ENCODE measurements around the gene KAT2A.
"Not testable (repeated sequence)": the region's sequence is repeated elsewhere in the genome, so short reads cannot be mapped to it uniquely, and the experiment has no call there.

The KAT2A gene

DNA sequence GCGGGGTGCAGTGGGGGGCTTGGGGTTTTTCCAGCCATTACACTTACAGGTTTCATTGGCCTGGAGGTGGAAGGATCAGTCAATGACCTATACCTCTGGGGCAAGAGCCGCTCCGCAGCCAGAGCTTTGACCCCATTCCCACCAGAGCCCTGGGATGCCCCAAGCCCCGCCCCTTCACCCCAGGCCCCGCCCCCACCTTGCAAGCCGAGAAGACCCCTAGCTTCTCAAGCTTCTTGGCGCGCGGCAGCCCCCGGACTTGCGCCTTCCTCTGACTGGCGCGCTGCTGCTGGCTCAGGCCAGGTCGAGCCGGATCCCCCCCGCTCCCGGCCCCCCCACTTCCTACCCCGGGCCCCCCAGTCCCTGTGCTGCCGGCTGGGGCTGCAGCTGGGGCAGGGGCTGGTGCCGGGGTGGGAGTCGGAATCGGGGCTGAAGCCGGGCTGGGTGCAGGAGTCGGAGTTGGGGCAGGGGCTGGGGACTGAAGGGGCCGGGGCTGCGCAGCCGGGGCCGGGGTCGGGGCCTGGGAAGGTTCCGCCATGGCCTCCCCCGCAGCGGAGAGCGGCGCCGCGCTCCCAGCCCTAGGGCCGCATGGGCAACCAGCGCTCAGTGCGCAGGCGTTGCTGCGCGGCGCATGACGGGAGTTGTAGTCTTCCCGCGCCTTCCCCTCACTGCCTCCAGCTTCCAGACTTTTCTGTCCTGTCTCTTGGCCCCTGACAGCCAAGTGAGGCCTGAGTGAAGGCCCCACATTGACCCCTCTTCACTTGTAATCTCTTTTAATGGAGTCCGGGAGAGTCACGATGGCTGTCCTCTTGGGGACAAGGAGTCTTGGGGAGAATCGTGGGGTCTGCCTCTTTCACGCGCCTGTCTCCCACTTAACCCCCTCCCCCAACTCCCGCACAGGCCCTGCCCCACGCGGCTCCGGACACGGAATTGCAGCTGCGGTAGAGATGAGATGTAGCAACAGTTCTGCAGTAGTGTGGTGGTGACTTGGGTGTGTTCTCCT lies at the start of gene KAT2A:
Gene KAT2A (minus strand): TSS at position 598 of the 1,000 bp plus-strand sequence. CDS start 63 bp downstream, at position 535.
- DNase-seq (ENCODE audit: low read depth) = peak; percentile 66

DNA sequence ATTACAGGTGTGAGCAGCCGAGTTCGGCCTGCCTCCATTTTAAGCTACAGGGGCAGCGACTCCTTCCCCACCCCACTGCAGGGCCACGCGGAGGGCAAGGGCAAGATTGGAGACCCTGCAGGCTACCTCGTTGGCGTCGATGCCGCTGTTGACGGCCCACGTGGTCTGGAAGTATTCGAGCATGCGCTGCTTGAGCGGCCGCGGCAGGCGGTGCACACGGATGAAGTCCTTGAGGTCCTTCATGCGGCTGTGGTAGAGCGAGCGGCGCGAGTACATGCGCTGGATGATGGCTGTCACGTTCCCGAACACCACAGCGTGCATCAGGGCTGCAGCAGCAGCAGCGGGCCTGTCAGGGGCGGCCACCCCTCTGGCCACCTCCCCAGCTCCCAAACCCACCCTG lies 48.2 kb upstream of the KAT2A start:
- DNase-seq (ENCODE audit: low read depth) = no peak

DNA sequence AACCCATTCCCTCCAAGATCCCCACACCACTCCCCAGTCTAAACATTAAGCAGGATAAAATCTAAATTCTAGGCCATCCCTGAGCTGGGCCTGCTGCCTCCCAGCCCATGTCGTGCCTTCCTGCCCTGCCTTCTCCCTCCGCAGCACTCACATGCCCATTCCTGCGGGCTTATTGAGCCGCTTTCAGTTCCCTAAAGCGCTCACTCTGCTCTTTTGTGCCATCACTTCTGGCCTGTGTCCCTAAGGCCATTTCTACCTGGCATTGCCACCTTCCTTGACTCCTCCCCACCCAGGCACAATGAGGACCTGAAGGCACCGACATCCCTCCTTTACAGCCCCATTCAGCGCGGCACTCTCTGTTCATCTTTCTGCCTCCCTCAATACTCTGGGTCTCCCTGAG lies 46.6 kb upstream of the KAT2A start:
- DNase-seq (ENCODE audit: low read depth) = no peak

DNA sequence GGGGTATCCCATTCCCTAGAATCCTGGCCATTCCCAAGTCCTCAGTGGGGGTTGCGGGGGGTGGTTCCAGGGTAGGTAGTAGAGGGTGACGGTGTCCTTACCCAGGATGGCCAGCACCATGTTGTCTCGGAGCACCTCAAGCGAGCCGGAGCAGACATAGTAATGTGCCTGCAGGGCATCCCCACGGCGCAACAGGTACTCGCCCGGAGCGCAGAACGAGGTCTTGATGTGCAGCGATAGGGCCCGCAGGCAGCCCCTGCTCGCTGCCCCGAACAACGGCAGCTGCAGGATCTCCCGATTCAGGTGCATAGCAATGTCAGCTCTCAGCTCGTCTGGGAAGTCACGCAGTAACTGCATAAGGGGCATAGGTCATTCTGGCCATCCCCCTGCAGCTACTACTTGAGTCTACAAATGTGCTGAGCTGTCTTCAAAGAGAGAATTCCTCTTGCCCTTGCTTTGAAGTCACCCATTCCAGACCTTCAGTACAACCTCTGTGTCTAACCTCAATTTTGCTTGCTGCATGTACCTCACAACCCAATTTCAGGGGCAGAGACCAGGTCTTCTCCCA lies 45.1 kb upstream of the KAT2A start:
- no peak for DNase-seq (ENCODE audit: low read depth)

DNA sequence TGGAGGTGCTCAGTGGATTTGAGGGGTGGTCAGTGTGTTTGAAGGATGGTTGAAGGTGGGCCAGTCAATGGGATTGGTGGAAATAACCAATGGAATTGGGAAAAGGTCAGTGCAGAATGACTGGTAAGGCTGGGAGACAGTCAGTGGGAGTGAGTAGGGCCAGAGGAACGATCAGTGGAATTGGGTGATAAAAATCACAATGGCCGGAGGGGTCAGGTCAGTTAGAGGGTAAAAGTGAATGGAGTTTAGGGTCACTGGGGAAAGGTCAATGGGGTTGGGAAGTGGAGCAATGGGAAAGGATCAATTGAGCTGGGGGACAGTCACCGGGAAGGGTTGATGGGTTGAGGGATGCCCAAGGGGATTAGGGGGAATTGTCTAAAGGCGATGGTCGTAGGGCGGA lies 44.6 kb upstream of the KAT2A start:
- no peak for DNase-seq (ENCODE audit: low read depth)

DNA sequence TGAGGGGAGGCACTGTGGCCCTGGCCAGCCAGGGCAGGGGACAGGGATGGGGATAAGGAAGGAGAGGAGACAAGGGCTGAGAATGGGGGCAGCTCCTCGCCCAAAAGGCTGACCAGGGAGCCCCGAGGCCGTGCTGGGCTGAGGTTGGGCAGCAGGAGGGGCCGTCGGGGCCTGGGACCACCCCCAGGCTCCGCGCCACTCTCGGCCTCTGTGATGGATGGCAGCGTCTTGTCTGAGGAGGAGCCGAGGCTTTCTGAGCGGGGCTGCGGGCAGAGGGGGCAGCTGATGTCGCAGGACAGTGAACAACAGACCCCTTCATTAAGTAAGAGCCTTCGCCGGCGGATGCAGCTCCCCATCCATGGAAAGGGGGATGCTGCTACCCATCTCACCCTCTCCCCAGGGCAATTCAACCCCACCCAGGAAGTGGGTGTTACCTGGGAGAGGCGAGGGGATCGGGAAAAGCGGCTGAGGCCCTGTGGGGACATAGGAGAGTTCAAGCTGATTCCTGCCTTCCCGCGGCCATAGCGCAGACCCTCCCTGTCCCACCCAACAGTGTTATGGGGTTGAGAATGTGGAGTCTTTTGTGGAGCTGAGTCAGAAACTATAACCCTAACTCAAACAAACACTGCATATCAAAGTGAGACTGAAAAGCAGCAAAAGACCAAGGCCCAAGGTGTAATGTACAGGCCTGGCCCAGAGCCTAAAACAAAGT lies 42.7 kb upstream of the KAT2A start:
- DNase-seq (ENCODE audit: low read depth) = no peak

DNA sequence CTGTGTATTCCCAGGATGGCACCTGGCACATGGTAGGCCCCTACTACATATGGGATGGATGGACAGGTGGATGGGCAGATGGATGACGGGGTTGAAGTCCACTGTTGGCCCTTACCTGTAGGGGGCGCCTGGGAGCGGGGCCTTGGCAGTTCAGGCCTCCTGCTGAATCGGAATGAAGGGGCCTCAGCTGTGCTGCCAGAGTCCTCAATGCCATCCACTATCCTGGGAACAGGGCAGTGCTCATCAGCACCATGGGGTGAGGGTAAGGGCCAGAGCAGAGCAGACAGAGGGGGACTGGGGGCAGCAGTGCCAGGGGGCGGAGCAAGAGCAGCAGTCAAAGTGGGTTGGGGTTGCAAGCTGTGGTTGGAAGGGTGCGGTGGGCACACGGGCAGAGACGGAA lies 41.9 kb upstream of the KAT2A start:
- no peak for DNase-seq (ENCODE audit: low read depth)

DNA sequence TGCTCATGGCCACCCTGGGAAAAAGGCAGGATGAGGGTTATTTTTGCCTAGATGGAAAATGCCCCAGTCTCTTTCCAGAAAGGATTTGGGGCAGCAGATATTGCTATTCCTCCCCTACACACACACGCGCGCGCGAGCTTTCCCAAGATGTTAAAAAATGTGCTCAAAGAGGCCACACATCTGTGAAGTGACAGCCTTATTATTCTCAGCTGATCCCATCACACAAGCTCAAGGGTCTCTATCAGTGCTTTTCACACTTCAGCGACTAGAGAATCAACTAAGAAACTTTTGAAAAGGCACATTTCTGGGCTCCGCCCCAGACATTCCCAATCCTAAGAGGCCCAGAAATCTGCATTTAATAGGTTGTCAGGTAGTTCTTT lies 39.4 kb upstream of the KAT2A start:
- no peak for DNase-seq (ENCODE audit: low read depth)

DNA sequence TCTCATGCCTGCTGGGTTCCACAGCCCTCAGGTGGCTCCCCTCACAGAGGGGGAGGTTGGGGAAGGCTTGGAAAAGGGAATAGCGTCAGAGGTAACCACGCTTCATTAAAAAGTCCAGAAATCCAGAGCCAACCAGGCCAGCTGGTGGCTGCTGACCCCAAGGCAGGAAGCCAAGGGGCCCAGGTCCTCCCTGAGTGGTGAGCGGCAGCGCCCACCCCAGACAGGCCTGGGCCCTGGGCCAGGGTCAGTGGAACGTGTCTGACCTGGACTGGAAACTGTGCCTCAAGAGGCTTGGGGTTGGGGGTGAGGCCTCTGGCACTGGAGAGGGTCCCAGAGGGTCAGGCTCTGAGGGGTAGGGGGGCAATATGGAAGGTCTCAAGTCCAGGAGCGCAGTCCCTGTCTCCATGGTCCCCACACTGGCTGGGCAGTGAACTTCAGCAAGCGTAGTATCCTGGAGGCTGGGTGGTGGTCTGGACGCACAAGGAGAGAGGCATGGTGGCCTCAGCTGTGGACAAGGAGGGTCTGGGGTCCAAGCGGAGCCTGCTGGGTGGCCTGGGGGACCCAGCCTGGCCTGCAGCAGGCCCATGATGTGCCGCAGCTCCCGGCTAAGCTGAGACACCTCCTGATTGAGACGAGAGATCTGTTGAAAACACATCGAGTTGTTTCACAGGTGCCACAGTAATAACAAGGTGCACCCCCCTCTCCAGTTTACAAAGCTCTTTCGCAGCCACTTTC lies 38.8 kb upstream of the KAT2A start:
- no peak for DNase-seq (ENCODE audit: low read depth)

DNA sequence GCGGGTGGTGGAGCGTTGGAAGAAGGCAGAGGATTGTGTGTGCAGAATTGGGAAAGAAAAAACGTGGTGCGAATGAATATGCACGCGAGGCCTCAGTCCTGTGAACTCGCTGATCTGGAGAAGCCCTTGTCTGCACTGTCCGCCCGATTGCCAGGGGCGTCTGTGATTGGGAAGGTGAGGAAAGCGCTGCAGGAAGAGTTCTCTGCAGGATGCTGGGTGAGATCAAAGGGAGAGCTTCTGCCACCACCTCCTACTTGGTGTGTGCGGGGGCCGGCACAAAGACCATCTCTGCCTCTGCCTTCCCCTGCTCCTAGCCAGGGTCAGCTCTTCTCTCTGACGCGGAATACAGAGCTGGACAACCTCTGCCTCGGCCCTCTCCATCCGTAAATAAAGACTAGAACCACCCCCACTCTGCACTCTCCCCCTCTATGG lies 34.5 kb upstream of the KAT2A start:
- DNase-seq (ENCODE audit: low read depth) = no peak

DNA sequence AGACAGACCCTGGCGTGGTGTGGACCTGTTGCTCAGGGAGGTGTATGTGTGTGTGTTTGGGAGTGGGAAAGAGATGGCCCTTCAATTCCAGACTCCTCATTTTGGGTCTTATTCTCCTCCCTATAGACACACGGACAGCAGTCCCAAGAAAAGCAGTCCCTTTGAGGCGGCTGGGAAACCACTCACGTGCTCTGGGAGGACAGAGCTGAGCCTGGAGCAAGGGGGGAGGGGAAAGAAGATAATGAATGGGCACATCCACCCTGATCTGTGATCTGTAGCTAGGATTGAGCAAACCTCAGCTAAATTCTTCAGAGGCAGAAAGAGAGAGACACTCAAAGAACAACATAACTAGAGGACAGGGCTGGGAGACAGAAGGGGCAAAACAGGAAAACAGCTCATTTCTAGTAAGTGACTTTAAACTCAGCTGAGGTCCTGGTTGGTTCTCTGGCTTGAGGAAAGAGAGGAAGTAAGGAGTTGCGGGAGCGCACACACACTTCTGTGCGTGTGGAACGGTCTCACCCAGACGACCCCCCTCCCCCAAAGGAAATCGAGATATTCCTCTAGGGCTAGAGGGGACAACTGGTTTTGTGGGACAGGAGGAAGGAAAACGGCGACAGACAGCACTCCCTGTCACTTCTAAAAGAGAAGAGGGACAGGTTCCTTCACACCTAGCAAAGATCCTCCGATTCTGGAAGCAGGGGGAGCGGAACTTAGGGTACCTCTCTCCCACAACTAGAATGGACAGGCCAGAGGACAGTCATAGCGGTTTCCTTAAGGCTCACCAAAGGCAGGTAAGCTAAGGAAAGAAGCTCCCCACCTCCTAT lies 33.0 kb upstream of the KAT2A start:
- DNase-seq (ENCODE audit: low read depth) = no peak

DNA sequence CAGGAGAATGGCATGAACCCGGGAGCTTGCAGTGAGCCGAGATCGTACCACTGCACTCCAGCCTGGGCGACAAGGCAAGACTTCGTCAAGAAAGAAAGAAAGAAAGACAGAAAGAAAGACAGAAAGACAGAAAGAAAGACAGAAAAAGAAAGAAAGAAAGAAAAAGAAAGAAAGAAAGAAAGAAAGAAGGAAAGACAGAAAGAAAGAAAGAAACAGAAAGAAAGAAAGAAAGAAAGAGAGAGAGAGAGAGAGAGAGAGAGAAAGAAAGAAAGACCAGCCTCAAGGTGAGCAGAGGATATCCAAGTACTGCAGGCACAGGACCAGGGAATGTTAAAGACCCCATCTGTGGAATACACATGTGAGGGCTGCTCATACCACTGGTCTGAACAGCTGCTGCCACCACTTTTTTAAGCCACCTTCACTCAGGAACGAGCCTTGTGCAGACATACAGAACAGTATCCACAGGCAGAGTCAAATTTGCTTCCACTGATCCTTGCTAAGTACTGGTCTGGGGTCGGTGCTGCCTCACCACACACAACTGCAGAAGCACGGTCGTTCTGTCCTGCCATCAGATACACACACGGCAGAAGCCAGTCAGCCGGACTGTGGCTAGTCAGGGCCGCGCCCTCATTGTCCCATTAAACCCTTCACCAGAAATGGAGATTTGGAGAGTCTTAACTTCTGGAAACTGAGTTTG lies 25.9 kb upstream of the KAT2A start:
- DNase-seq (ENCODE audit: low read depth) = no peak

DNA sequence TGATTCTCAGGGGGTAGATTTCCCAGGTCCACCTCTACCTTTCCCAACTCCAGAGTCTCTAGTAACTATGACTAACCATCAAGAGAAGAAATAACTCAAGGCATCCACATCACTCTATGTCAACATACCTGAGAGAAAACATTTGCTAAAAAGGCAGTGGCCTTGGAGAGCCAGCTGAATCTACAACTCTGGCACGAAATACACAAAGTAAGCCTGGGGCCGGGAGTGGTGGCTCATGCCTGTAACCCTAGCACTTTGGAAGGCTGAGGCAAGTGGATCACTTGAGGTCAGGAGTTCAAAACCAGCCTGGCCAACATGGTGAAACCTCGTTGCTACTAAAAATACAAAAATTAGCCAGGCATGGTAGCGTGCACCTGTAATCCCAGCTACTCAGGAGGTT lies 22.0 kb upstream of the KAT2A start:
- not testable (repeated sequence) for DNase-seq (ENCODE audit: low read depth)

DNA sequence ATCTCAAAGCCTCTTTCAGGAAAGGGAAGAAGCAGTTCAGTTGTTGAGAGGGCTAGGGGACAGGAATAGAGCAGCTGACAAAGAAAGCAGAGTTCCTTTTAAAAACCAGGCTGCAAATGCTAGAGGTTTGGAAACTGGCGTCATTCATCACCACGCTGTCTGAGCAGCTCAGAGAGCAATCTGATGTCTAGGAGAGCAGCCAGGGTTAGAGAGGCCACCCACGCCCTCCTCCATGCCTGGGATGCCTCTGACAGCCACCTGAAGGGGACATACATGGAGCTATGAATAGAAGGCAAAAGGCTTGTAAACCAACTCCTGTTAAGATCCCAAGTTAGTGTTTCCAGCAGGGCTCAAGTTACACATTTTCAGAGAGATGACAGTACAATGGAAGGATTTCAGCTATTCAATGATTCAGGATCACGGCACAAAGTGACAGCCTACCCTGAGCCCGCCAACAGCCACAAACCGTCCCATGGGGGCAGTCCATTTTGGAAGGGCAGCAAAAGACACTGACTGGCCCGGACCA lies 21.3 kb upstream of the KAT2A start:
- no peak for DNase-seq (ENCODE audit: low read depth)

DNA sequence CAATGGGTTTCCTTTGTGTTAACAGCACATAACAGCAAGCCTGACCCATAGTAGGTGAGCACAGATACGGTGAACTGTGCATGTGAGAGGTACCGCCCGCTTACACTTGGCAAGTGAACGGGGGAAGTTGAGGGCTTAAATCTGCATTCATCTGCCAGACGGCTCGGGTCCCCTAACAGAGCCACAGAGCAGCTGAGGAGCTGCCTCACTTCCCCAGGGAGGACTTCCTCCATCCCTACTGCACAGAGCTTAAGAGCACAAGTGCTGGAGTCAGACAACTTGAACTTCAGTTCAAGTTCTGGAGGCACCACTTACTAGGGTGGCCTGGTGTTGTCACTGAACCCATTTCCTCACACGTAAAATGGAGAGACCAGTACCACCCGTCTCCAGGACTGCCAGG lies 20.2 kb upstream of the KAT2A start:
- DNase-seq (ENCODE audit: low read depth) = no peak

DNA sequence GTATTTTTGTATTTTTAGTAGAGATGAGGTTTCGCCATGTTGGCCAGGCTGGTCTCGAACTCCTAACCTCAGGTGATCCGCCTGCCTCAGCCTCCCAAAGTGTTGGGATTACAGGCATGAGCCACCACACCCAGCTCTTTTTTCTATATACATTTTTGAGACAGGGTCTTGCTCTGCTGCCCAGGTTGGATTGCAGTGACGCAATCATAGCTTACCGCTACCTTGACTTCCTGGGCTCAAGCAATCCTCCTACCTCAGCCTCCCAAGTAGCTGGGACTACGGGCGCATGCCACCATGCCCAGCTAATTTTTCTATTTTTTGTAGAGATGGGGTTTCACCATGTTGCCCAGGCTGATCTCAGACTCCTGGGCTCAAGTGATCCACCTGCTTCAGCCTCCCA lies 19.5 kb upstream of the KAT2A start:
- DNase-seq (ENCODE audit: low read depth) = not testable (repeated sequence)

DNA sequence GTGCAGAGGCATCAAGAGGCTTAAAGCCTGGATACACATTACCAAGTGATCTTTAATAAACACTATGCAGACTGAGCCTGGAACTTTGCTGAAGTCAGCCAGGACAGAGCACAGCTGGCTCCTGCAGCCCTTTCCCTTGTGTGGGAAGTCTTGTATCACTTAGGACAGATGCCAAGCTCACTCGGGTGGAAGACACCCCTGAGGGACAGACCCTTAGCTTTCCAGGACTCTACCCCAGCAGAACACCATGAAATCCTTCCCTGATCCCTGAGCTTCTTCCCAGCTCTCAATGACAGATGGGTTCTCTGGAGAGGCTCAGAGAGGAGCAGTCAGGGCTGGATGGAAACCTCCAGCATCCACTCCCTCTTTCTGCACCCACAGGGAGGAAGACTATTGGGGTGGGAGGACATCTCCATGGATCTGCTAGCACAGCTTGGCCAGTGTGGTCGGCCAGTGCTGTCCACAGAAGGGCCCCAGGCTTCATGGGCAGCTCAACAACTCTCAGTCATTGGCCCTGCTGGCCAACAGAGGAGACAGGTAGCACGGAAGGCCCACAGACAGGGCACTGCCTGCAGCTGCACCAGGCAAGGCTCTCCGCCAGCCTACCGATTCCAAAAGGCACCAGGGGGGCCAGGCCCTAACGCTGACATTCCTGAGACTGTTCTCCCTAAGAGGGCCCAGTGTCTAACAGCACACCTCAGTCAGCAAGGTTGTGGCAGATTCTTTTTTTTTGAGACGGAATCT lies 17.8 kb upstream of the KAT2A start:
- DNase-seq (ENCODE audit: low read depth) = no peak

DNA sequence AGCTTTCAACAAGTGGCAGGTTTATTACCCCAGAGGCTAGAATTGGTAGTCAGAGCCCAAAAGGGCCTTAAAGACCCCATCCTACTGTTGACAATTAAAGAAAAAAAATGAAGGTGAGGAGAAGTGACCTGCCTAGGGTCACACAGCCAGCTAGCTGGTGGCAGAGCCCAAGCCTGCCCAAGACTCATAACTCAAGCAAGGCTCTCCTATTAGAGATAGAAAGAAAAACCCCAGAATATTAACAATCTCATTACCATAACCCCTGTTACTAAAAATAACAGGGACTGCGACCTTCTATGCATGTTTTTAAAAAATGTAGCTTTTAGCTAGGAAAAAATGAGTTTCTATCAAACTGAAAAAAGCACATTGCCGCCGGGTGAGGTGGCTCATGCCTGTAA lies 15.5 kb upstream of the KAT2A start:
- DNase-seq (ENCODE audit: low read depth) = no peak
